Loucy (cell line): ENCODE results near the gene SGIP1.

Experiments used
- H2AFZ ChIP-seq: fragments of 200-600 bp; sonication (generic); 2 replicates; pipeline ENCODE4 v1.6.0; 2016; ENCODE audit warnings: antibody characterized with exemption, mild to moderate bottlenecking, low read length, moderate library complexity
- H3F3A ChIP-seq: fragments of 200-600 bp; 2 replicates; pipeline ENCODE4 v1.6.0; 2016; ENCODE audit warnings: antibody characterized with exemption, low read depth, mild to moderate bottlenecking
- H3K27me3 ChIP-seq: fragments of 200-600 bp; sonication (generic); 2 replicates; pipeline ENCODE4 v1.6.1; 2014; ENCODE audit warnings: low read length, mild to moderate bottlenecking; ENCODE audit not compliant: insufficient read depth, poor library complexity, severe bottlenecking
- H3K36me3 ChIP-seq: fragments of 200-600 bp; sonication (generic); 2 replicates; pipeline ENCODE4 v1.6.1; 2016; ENCODE audit warnings: low read length; ENCODE audit not compliant: insufficient read depth
- H3K4me1 ChIP-seq: fragments of 200-600 bp; sonication (generic); 2 replicates; pipeline ENCODE4 v1.5.1; 2014; ENCODE audit warnings: low read length, mild to moderate bottlenecking; ENCODE audit not compliant: insufficient read depth, poor library complexity, severe bottlenecking
- H3K4me2 ChIP-seq: fragments of 200-600 bp; sonication (generic); 2 replicates; pipeline ENCODE4 v1.6.0; 2014; ENCODE audit warnings: antibody characterized with exemption, low read length, low read depth, mild to moderate bottlenecking; ENCODE audit not compliant: poor library complexity, severe bottlenecking
- H3K4me3 ChIP-seq: fragments of 200-600 bp; sonication (generic); 2 replicates; pipeline ENCODE4 v1.5.1; 2014; ENCODE audit warnings: low read length, mild to moderate bottlenecking, mixed read lengths; ENCODE audit not compliant: poor library complexity, severe bottlenecking
- H3K79me2 ChIP-seq: fragments of 200-600 bp; sonication (generic); 2 replicates; pipeline ENCODE4 v1.6.1; 2014; ENCODE audit warnings: low read length; ENCODE audit not compliant: insufficient read depth
- H3K9ac ChIP-seq: fragments of 200-600 bp; sonication (generic); 2 replicates; pipeline ENCODE4 v1.6.0; 2014; ENCODE audit warnings: mild to moderate bottlenecking, low read depth, low read length, moderate library complexity; ENCODE audit not compliant: poor library complexity, severe bottlenecking
- H3K9me2 ChIP-seq: fragments of 200-600 bp; sonication (generic); replicated peaks from 2 replicates; pipeline ENCODE4 v1.6.1; 2016; ENCODE audit warnings: low read depth, low read length, mixed read lengths
- H3K9me3 ChIP-seq: fragments of 200-600 bp; sonication (generic); 2 replicates; pipeline ENCODE4 v1.6.1; 2014; ENCODE audit warnings: mild to moderate bottlenecking, antibody characterized with exemption, low read length, low read depth; ENCODE audit not compliant: insufficient read depth
- H4K20me1 ChIP-seq: fragments of 200-600 bp; sonication (generic); 2 replicates; pipeline ENCODE4 v1.6.0; 2014; ENCODE audit warnings: antibody characterized with exemption, low read length, mild to moderate bottlenecking; ENCODE audit not compliant: insufficient read depth, poor library complexity, severe bottlenecking
- EZH2phosphoT487 ChIP-seq: fragments of 200-600 bp; IDR thresholded peaks from 2 replicates; pipeline ENCODE4 v1.6.1; 2018; ENCODE audit warnings: antibody characterized with exemption, mild to moderate bottlenecking, moderate library complexity, borderline replicate concordance
- TF ChIP-seq, protein P1 (sequence below): fragments of 200-600 bp; sonication (generic); conservative IDR thresholded peaks from 2 replicates; pipeline ENCODE4 v1.5.1; 2014; ENCODE audit warnings: mild to moderate bottlenecking, antibody characterized with exemption, low read length

The SGIP1 gene

DNA sequence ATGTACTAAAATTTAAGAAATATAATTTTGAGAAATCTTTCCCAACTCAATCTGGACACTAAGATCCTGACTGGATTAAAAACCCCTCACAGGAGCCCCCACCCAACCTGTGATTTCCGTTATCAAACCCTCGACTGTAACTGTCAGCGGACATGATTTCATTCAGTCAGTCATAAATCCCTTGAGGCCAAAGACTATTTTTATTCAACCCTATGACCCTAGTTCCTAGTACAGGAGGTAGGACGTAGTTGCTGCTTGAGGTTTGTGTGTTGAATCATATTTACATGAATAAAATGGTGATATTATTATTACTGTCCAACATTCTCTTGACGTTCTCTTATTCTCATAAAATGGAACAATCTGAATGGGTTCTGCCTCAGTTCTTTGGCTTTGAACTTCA is 145.2 kb downstream of the SGIP1 start:
- Histone ChIP-seq H3K4me3 (no peak overlapping the region), H3K27me3 (no peaks in the 10 kb centered on the region), H2AFZ (no peak overlapping the region), H3F3A (no peaks in the 10 kb centered on the region), H3K9me3 (no peaks in the 10 kb centered on the region), H4K20me1 (no peaks in the 10 kb centered on the region), H3K4me2 (no peak overlapping the region), H3K4me1 (peaks cover 54% of the 10 kb centered on the region), H3K79me2 (no peaks in the 10 kb centered on the region), H3K36me3 (no peaks in the 10 kb centered on the region), H3K9ac (no peak overlapping the region), H3K9me2 (no peaks in the 10 kb centered on the region)
- TF ChIP-seq, protein P1, sequence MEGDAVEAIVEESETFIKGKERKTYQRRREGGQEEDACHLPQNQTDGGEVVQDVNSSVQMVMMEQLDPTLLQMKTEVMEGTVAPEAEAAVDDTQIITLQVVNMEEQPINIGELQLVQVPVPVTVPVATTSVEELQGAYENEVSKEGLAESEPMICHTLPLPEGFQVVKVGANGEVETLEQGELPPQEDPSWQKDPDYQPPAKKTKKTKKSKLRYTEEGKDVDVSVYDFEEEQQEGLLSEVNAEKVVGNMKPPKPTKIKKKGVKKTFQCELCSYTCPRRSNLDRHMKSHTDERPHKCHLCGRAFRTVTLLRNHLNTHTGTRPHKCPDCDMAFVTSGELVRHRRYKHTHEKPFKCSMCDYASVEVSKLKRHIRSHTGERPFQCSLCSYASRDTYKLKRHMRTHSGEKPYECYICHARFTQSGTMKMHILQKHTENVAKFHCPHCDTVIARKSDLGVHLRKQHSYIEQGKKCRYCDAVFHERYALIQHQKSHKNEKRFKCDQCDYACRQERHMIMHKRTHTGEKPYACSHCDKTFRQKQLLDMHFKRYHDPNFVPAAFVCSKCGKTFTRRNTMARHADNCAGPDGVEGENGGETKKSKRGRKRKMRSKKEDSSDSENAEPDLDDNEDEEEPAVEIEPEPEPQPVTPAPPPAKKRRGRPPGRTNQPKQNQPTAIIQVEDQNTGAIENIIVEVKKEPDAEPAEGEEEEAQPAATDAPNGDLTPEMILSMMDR = no peak
- TF ChIP-seq EZH2phosphoT487 = no peak

DNA sequence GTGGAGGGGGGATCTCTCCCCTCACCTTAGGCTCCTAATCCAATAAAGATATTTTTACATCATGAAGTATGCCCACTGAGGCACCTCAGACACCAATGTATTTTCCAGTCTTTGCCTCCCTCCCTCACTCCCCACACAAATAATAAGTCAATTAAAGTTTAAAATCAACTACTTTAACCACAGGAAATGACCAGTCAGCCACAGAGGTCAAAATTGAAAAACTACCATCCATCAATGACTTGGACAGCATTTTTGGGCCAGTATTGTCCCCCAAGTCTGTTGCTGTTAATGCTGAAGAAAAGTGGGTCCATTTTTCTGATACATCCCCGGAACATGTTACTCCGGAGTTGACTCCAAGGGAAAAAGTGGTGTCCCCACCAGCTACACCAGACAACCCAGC is 147.7 kb downstream of the SGIP1 start:
- H3K9me3 ChIP-seq = no peaks in the 10 kb centered on the region
- no peaks in the 10 kb centered on the region for H3K27me3 ChIP-seq
- no peaks in the 10 kb centered on the region for H3K36me3 ChIP-seq
- H3K79me2 ChIP-seq = no peaks in the 10 kb centered on the region
- no peak overlapping the region for H3K4me3 ChIP-seq
- H3K4me1 ChIP-seq = peaks cover 57% of the 10 kb centered on the region
- no peaks in the 10 kb centered on the region for H4K20me1 ChIP-seq
- H3K9me2 ChIP-seq = no peaks in the 10 kb centered on the region
- no peaks in the 10 kb centered on the region for H3F3A ChIP-seq
- no peak overlapping the region for H3K4me2 ChIP-seq
- H2AFZ ChIP-seq = no peak overlapping the region
- no peak overlapping the region for H3K9ac ChIP-seq
- TF ChIP-seq, protein P1 = no peak
- no peak for TF ChIP-seq EZH2phosphoT487

DNA sequence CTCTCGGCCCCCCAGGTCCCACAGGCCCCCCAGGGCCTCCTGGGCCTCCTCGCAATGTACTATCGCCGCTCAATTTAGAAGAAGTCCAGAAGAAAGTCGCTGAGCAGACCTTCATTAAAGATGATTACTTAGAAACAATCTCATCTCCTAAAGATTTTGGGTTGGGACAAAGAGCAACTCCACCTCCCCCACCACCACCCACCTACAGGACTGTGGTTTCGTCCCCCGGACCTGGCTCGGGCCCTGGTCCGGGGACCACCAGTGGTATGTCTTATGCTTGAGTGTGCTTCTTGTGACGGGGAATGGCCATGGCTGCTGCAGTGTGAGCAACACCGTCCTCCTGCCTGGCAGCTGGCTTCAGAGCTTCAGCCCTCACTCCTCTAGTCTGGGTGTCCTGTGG is 148.2 kb downstream of the SGIP1 start:
- Histone ChIP-seq H2AFZ (peak overlapping the region; percentile 53; the same call in 1 of the 2 replicates), H3K79me2 (no peaks in the 10 kb centered on the region)
- TF ChIP-seq EZH2phosphoT487 = no peak
- TF ChIP-seq, protein P1 = no peak

More for the DNA sequence above, 148.2 kb downstream of the SGIP1 start:
- H4K20me1 ChIP-seq = no peaks in the 10 kb centered on the region
- no peaks in the 10 kb centered on the region for H3K9me3 ChIP-seq
- no peaks in the 10 kb centered on the region for H3K27me3 ChIP-seq
- no peak overlapping the region for H3K4me3 ChIP-seq
- peaks cover 58% of the 10 kb centered on the region for H3K4me1 ChIP-seq
- no peaks in the 10 kb centered on the region for H3K36me3 ChIP-seq
- H3K4me2 ChIP-seq = no peak overlapping the region
- no peak overlapping the region for H3K9ac ChIP-seq
- H3K9me2 ChIP-seq = no peaks in the 10 kb centered on the region
- H3F3A ChIP-seq = no peaks in the 10 kb centered on the region
